K562 (cell line): ENCODE results near the gene CEP162. TPM values are rescaled to one million over a fixed set of nuclear protein-coding genes. Genes with fewer than 3 reads are reported as not detected.

ENCODE experiments used
- BCOR ChIP-seq: fragments of 450-650 bp; IDR thresholded peaks from 2 replicates; pipeline ENCODE4 v1.6.1; 2016
- BRD9 ChIP-seq: fragments of 450-650 bp; IDR thresholded peaks from 2 replicates; pipeline ENCODE4 v1.6.1; 2018; ENCODE audit warnings: low read depth; ENCODE audit not compliant: partially characterized antibody
- CEBPB ChIP-seq: fragments of 450-650 bp; IDR thresholded peaks from 2 replicates; pipeline ENCODE4 v1.6.1; 2016; ENCODE audit warnings: missing genetic modification characterization, missing compliant biosample characterization
- ID3 ChIP-seq, 2 experiments: fragments of 250-450 bp in 1 of 2; fragments of 450-650 bp in 1 of 2; sonication (Bioruptor Pico) in 1 of 2; IDR thresholded peaks; 2 replicates each; pipeline versions ENCODE4 v1.6.1 to v1.8.0; 2016 to 2021; ENCODE audit warnings: mild to moderate bottlenecking in 2 of 2, moderate library complexity in 2 of 2, missing compliant biosample characterization in 1 of 2, missing genetic modification characterization in 1 of 2
- MTA3 ChIP-seq: fragments of 450-650 bp; formaldehyde crosslinking; IDR thresholded peaks from 2 replicates; pipeline ENCODE4 v1.6.1; 2017; ENCODE audit warnings: mild to moderate bottlenecking, borderline replicate concordance
- NCOA4 ChIP-seq: fragments of 450-650 bp; IDR thresholded peaks from 2 replicates; pipeline ENCODE4 v1.6.1; 2018; ENCODE audit warnings: mild to moderate bottlenecking; ENCODE audit not compliant: partially characterized antibody
- RAD51 ChIP-seq: fragments of 450-650 bp; IDR thresholded peaks from 2 replicates; pipeline ENCODE4 v1.7.1; 2016; ENCODE audit warnings: low read depth, mild to moderate bottlenecking, borderline replicate concordance
- RBM14 ChIP-seq: fragments of 200-400 bp; formaldehyde crosslinking; IDR thresholded peaks from 2 replicates; pipeline ENCODE4 v1.6.1; 2018; ENCODE audit warnings: low read depth, mild to moderate bottlenecking, low read length, moderate library complexity, borderline replicate concordance; ENCODE audit not compliant: insufficient read depth
- SMAD3 ChIP-seq: fragments of 450-650 bp; formaldehyde crosslinking; conservative IDR thresholded peaks from 2 replicates; pipeline ENCODE4 v1.4.0; 2020; ENCODE audit warnings: mild to moderate bottlenecking
- SMAD4 ChIP-seq: fragments of 250-450 bp; sonication (Bioruptor Pico); conservative IDR thresholded peaks from 2 replicates; pipeline ENCODE4 v1.8.0; 2021; ENCODE audit warnings: inconsistent platforms, mild to moderate bottlenecking, moderate library complexity
- SRSF9 ChIP-seq: fragments of 200-400 bp; formaldehyde crosslinking; IDR thresholded peaks from 2 replicates; pipeline ENCODE4 v1.6.1; 2017; ENCODE audit warnings: low read depth, low read length, borderline replicate concordance
- TAF15 ChIP-seq: fragments of 200-400 bp; formaldehyde crosslinking; IDR thresholded peaks from 2 replicates; pipeline ENCODE4 v1.6.1; 2017; ENCODE audit warnings: mild to moderate bottlenecking, low read depth, low read length, moderate library complexity
- TBP ChIP-seq: optimal IDR thresholded peaks from 2 replicates; pipeline ENCODE3; 2011; ENCODE audit warnings: low read depth, low read length, improper control_type of control experiment
- ZBED1 ChIP-seq: IDR thresholded peaks from 2 replicates; pipeline ENCODE4 v1.6.1; 2014
- ZC3H11A ChIP-seq: IDR thresholded peaks from 2 replicates; pipeline ENCODE4 v1.6.1; 2012; ENCODE audit warnings: low read depth, low read length, improper control_type of control experiment
- ZNF146 ChIP-seq: IDR thresholded peaks from one replicate; pipeline ENCODE4 v1.6.1; 2018; ENCODE audit warnings: missing compliant biosample characterization; ENCODE audit not compliant: unreplicated experiment
- polyA plus RNA-seq, 8 experiments: library from polyadenylated mRNA; depleted of rRNA in 4 of 8; stranded (reverse) in 5 of 8; unstranded in 3 of 8; fragments of >200 nt; fragmentation: Nextera tagmentation in 2 of 8; fragmentation: Illumina TruSeq in 1 of 8; extraction: Ambion mirVana in 2 of 8; extraction: Trizol in 1 of 8; gene quantifications; 2 replicates each; pipeline versions ENCODE4 v1.2.1 to v1.2.3, GENCODE V29; 2011 to 2014; ENCODE audit warnings: inconsistent platforms in 1 of 8, missing spikeins in 1 of 8
- total RNA-seq, 7 experiments: library from RNA; depleted of rRNA in 6 of 7; stranded (reverse); fragments of >200 nt in 6 of 7; fragmentation: Illumina TruSeq in 2 of 7; extraction: Trizol in 2 of 7; gene quantifications; 2 replicates each; pipeline versions ENCODE4 v1.2.1 to v1.2.3, GENCODE V29; 2011 to 2021; ENCODE audit warnings: low replicate concordance in 1 of 7
- TF ChIP-seq, protein P1 (sequence below): fragments of 450-650 bp; IDR thresholded peaks from 2 replicates; pipeline ENCODE4 v1.6.1; 2018; ENCODE audit not compliant: partially characterized antibody
- TF ChIP-seq, protein P2 (sequence below): fragments of 250-450 bp; sonication (Bioruptor Pico); IDR thresholded peaks from 2 replicates; pipeline ENCODE4 v1.9.0; 2021; ENCODE audit warnings: mild to moderate bottlenecking
- TF ChIP-seq, protein P3 (sequence below): fragments of 450-650 bp; IDR thresholded peaks from 2 replicates; pipeline ENCODE4 v1.6.1; 2016; ENCODE audit warnings: mild to moderate bottlenecking

The CEP162 gene
- total and polyA plus RNA-seq, 9 of the 15 experiments (the other 6 are each of a cell fraction or from before 2014, with no cell fraction given), result 3.9 to 8.6 (median 6.7) TPM

DNA sequence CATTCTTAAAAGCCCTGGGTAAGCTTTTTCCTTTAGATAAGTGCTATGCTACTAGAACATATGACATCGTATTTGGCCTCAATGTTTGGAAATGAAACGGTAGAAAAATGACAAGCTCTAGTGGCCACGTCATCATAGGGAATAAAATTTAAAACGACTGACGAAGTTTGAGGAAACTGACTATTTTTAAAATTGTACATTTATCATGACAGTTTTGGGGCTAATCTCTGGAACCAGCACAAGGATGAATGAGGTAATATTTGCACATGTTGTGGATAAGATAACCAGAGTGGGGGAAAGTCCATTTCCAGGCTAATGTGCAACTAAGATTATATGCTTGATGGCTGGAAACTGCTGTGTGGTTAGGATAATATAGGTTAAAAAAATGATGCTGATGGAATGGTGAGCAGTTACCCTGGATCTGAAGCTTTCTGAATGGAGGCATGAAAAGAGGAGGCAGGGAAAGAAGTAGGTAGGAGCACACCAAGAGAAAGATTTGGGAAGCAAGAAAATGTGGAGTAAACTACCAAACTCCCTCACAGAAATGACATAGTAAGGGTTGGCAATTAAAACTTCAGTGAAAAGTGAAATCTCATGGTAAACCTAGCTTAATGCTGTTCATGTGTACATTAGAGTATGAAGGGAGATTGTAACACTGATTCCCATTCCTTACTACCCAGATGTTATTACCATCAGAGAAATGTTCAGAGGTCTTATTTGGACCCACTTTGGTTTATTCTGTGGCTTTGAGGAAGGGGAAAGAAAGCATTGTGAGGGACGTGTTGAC, 42.7 kb upstream of the CEP162 start (continued):
- TF ChIP-seq CEBPB (peak; percentile 92), SMAD4 (CRISPR knock-in tag) (peak; percentile 95), ZNF146 (CRISPR knock-in tag) (no peak), BRD9 (peak; percentile 92), ID3 (CRISPR knock-in tag; IDR thresholded peaks at IDR 0.05) (no peak), ID3 (tag; IDR thresholded peaks at IDR 0.05) (no peak), SMAD3 (CRISPR knock-in tag) (peak; percentile 90; the same call in 1 of the 2 replicates), RAD51 (peak; percentile 53), ZBED1 (peak; percentile 90; the same call in 1 of the 2 replicates), SRSF9 (no peak), TAF15 (no peak), TBP (peak; percentile 27), MTA3 (peak; percentile 72; the same call in 1 of the 2 replicates), NCOA4 (peak; percentile 85), ZC3H11A (no peak), BCOR (peak; percentile 80), RBM14 (no peak)
- TF ChIP-seq, protein P1, sequence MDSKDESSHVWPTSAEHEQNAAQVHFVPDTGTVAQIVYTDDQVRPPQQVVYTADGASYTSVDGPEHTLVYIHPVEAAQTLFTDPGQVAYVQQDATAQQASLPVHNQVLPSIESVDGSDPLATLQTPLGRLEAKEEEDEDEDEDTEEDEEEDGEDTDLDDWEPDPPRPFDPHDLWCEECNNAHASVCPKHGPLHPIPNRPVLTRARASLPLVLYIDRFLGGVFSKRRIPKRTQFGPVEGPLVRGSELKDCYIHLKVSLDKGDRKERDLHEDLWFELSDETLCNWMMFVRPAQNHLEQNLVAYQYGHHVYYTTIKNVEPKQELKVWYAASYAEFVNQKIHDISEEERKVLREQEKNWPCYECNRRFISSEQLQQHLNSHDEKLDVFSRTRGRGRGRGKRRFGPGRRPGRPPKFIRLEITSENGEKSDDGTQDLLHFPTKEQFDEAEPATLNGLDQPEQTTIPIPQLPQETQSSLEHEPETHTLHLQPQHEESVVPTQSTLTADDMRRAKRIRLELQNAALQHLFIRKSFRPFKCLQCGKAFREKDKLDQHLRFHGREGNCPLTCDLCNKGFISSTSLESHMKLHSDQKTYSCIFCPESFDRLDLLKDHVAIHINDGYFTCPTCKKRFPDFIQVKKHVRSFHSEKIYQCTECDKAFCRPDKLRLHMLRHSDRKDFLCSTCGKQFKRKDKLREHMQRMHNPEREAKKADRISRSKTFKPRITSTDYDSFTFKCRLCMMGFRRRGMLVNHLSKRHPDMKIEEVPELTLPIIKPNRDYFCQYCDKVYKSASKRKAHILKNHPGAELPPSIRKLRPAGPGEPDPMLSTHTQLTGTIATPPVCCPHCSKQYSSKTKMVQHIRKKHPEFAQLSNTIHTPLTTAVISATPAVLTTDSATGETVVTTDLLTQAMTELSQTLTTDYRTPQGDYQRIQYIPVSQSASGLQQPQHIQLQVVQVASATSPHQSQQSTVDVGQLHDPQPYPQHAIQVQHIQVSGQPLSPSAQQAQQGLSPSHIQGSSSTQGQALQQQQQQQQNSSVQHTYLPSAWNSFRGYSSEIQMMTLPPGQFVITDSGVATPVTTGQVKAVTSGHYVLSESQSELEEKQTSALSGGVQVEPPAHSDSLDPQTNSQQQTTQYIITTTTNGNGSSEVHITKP, result peak; percentile 83
- TF ChIP-seq, protein P2, sequence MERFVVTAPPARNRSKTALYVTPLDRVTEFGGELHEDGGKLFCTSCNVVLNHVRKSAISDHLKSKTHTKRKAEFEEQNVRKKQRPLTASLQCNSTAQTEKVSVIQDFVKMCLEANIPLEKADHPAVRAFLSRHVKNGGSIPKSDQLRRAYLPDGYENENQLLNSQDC (CRISPR knock-in tag), result no peak
- TF ChIP-seq, protein P3, sequence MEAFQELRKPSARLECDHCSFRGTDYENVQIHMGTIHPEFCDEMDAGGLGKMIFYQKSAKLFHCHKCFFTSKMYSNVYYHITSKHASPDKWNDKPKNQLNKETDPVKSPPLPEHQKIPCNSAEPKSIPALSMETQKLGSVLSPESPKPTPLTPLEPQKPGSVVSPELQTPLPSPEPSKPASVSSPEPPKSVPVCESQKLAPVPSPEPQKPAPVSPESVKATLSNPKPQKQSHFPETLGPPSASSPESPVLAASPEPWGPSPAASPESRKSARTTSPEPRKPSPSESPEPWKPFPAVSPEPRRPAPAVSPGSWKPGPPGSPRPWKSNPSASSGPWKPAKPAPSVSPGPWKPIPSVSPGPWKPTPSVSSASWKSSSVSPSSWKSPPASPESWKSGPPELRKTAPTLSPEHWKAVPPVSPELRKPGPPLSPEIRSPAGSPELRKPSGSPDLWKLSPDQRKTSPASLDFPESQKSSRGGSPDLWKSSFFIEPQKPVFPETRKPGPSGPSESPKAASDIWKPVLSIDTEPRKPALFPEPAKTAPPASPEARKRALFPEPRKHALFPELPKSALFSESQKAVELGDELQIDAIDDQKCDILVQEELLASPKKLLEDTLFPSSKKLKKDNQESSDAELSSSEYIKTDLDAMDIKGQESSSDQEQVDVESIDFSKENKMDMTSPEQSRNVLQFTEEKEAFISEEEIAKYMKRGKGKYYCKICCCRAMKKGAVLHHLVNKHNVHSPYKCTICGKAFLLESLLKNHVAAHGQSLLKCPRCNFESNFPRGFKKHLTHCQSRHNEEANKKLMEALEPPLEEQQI, result peak; percentile 100
